SH-SY5Y (cell line): ENCODE data around the gene PLA2G4F.

Experiments
- GATA2 ChIP-seq: IDR thresholded peaks from 2 replicates; pipeline ENCODE4 v1.6.1; 2011; ENCODE audit warnings: mild to moderate bottlenecking, low read depth, low read length
- GATA3 ChIP-seq: IDR thresholded peaks from 2 replicates; pipeline ENCODE4 v1.6.1; 2011; ENCODE audit warnings: low read depth, mild to moderate bottlenecking, low read length, moderate library complexity

- TF ChIP-seq GATA2 (no peak), GATA3 (no peak)
These were observed 29.4 kb upstream of the PLA2G4F start for GRCh38 chr15:42185801-42186200.
